ENCODE measurements around the gene TMEM35B.

DNA sequence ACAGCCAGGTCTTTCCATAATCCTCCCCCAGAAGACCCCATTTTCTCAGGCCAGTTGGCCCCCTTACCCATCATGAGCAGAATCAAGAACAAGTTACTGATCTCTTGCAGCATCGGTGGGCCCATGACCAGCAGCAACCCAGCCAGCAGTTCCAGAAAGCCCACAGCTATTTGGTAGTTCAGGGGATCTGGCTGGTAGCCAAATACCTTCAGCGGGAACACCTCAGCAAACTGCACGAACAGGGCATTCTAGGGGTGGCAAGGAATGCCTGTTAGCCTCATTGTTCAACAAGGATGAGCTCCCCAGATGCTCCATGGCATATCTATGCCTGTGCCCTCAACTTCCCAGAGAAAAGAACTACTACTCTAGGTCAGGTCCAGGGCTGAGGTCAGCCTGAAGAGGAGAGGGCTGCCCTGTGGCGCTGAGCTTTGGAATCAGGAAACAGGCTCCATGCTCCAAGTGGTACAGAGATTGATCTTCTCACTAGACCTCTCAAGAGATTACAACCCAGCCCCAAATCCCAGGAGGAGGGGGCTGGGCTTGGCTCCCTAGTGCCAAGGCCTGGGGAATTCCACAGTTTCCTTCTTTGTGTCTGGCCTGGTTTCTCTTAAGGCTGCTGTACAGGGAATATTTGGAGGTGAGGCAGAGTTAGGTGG is 1.3 kb downstream of the TMEM35B start:
- TF ChIP-seq, protein P1, sequence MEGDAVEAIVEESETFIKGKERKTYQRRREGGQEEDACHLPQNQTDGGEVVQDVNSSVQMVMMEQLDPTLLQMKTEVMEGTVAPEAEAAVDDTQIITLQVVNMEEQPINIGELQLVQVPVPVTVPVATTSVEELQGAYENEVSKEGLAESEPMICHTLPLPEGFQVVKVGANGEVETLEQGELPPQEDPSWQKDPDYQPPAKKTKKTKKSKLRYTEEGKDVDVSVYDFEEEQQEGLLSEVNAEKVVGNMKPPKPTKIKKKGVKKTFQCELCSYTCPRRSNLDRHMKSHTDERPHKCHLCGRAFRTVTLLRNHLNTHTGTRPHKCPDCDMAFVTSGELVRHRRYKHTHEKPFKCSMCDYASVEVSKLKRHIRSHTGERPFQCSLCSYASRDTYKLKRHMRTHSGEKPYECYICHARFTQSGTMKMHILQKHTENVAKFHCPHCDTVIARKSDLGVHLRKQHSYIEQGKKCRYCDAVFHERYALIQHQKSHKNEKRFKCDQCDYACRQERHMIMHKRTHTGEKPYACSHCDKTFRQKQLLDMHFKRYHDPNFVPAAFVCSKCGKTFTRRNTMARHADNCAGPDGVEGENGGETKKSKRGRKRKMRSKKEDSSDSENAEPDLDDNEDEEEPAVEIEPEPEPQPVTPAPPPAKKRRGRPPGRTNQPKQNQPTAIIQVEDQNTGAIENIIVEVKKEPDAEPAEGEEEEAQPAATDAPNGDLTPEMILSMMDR (IDR thresholded peaks at IDR 0.05; ENCODE audit: low read depth, low read length, poor library complexity, severe bottlenecking) = no peak
- TF ChIP-seq EZH2phosphoT487 (IDR thresholded peaks at IDR 0.05; ENCODE audit: borderline replicate concordance, low read length) = no peak
